ENCODE data around the gene NOS1AP. TPM values are rescaled to one million over a fixed set of nuclear protein-coding genes. Genes with fewer than 3 reads are reported as not detected.

The NOS1AP gene
- total and polyA plus RNA-seq, 4 donors: 0.97 to 4.8 (median 3.0) TPM

GRCh38 chr1:162130308-162130707, 60.8 kb downstream of the NOS1AP start:
- no peak overlapping the region for H3K4me3 ChIP-seq (ENCODE audit: low read length in 2 of 2)
- intact Hi-C loops (cut with DNase I): no loop called here
- peaks cover 0 to 3% of the 10 kb centered on the region in 2 donors for H3K4me1 ChIP-seq (ENCODE audit: control insufficient read depth in 1 of 2, insufficient read depth in 2 of 2, low read length in 2 of 2)
- no peaks in the 10 kb centered on the region for H3K36me3 ChIP-seq (ENCODE audit: control insufficient read depth in 1 of 2, insufficient read depth in 2 of 2, low read length in 1 of 2)
- H3K27ac ChIP-seq (ENCODE audit: low read depth in 1 of 2, low read length in 2 of 2): no peak overlapping the region
- no peaks in the 10 kb centered on the region for H3K9me3 ChIP-seq (ENCODE audit: control insufficient read depth, low read length)
- DNase-seq (no peak), ATAC-seq (ENCODE audit: low FRiP score) (no peak)
- 94 to 97% methylated on average over 2 of the region's 2 CpGs for WGBS, 2 donors
- H3K27me3 ChIP-seq (ENCODE audit: control insufficient read depth in 1 of 2, insufficient read depth in 2 of 2, low read length in 1 of 2): no peaks in the 10 kb centered on the region

GRCh38 chr1:162131400-162132321, 62.2 kb downstream of the NOS1AP start:
- no peak for ATAC-seq (ENCODE audit: low FRiP score)
- H3K4me1 ChIP-seq (ENCODE audit: control insufficient read depth in 1 of 2, insufficient read depth in 2 of 2, low read length in 2 of 2): peaks cover under 1 to 4% of the 10 kb centered on the region in 2 donors
- intact Hi-C loops (cut with DNase I): no loop called here
- no peak overlapping the region for H3K4me3 ChIP-seq (ENCODE audit: low read length in 2 of 2)
- no peaks in the 10 kb centered on the region for H3K9me3 ChIP-seq (ENCODE audit: control insufficient read depth, low read length)
- no peak for DNase-seq
- no peaks in the 10 kb centered on the region for H3K36me3 ChIP-seq (ENCODE audit: control insufficient read depth in 1 of 2, insufficient read depth in 2 of 2, low read length in 1 of 2)
- H3K27ac ChIP-seq (ENCODE audit: low read depth in 1 of 2, low read length in 2 of 2): no peak overlapping the region
- no peaks in the 10 kb centered on the region for H3K27me3 ChIP-seq (ENCODE audit: control insufficient read depth in 1 of 2, insufficient read depth in 2 of 2, low read length in 1 of 2)
- WGBS, 2 donors: 57 to 60% methylated on average over 4 of the region's 4 CpGs

GRCh38 chr1:162133566-162133965, 64.1 kb downstream of the NOS1AP start:
- Histone ChIP-seq H3K4me1 (ENCODE audit: control insufficient read depth in 1 of 2, insufficient read depth in 2 of 2, low read length in 2 of 2) (peaks cover 5% of the 10 kb centered on the region in 2 donors), H3K27me3 (ENCODE audit: control insufficient read depth in 1 of 2, insufficient read depth in 2 of 2, low read length in 1 of 2) (no peaks in the 10 kb centered on the region), H3K4me3 (ENCODE audit: low read length in 2 of 2) (no peak overlapping the region), H3K9me3 (ENCODE audit: control insufficient read depth, low read length) (no peaks in the 10 kb centered on the region), H3K27ac (ENCODE audit: low read depth in 1 of 2, low read length in 2 of 2) (no peak overlapping the region), H3K36me3 (ENCODE audit: control insufficient read depth in 1 of 2, insufficient read depth in 2 of 2, low read length in 1 of 2) (no peaks in the 10 kb centered on the region)
- DNase-seq (no peak), ATAC-seq (ENCODE audit: low FRiP score) (no peak)
- WGBS, 2 donors: 0 to 7% methylated on average over 2 of the region's 2 CpGs
- intact Hi-C loops (cut with DNase I): no loop called here

GRCh38 chr1:162134646-162135045, 65.2 kb downstream of the NOS1AP start:
- DNase-seq (no peak), ATAC-seq (ENCODE audit: low FRiP score) (no peak)
- Histone ChIP-seq H3K9me3 (ENCODE audit: control insufficient read depth, low read length) (no peaks in the 10 kb centered on the region), H3K4me1 (ENCODE audit: control insufficient read depth in 1 of 2, insufficient read depth in 2 of 2, low read length in 2 of 2) (peaks cover 5% of the 10 kb centered on the region in 2 donors), H3K4me3 (ENCODE audit: low read length in 2 of 2) (no peak overlapping the region), H3K27ac (ENCODE audit: low read depth in 1 of 2, low read length in 2 of 2) (no peak overlapping the region), H3K36me3 (ENCODE audit: control insufficient read depth in 1 of 2, insufficient read depth in 2 of 2, low read length in 1 of 2) (no peaks in the 10 kb centered on the region), H3K27me3 (ENCODE audit: control insufficient read depth in 1 of 2, insufficient read depth in 2 of 2, low read length in 1 of 2) (no peaks in the 10 kb centered on the region)
- 96 to 100% methylated on average over 2 of the region's 2 CpGs for WGBS, 2 donors
- intact Hi-C loops (cut with DNase I): no loop called here

- H3K9me3 ChIP-seq (ENCODE audit: control insufficient read depth, low read length): no peaks in the 10 kb centered on the region
- WGBS, 2 donors: 98 to 99% methylated on average over 4 of the region's 4 CpGs
- no peaks in the 10 kb centered on the region for H3K36me3 ChIP-seq (ENCODE audit: control insufficient read depth in 1 of 2, insufficient read depth in 2 of 2, low read length in 1 of 2)
- H3K27me3 ChIP-seq (ENCODE audit: control insufficient read depth in 1 of 2, insufficient read depth in 2 of 2, low read length in 1 of 2): no peaks in the 10 kb centered on the region
- no peak for ATAC-seq (ENCODE audit: low FRiP score)
- H3K27ac ChIP-seq (ENCODE audit: low read depth in 1 of 2, low read length in 2 of 2): no peak overlapping the region
- intact Hi-C loops (cut with DNase I): no loop called here
- H3K4me1 ChIP-seq (ENCODE audit: control insufficient read depth in 1 of 2, insufficient read depth in 2 of 2, low read length in 2 of 2): peaks cover 5% of the 10 kb centered on the region in 2 donors
- DNase-seq: no peak
- no peak overlapping the region for H3K4me3 ChIP-seq (ENCODE audit: low read length in 2 of 2)
These were observed 65.8 kb downstream of the NOS1AP start for GRCh38 chr1:162135271-162135775.

- Histone ChIP-seq H3K4me3 (ENCODE audit: low read length in 2 of 2) (no peak overlapping the region), H3K9me3 (ENCODE audit: control insufficient read depth, low read length) (no peaks in the 10 kb centered on the region), H3K27ac (ENCODE audit: low read depth in 1 of 2, low read length in 2 of 2) (no peak overlapping the region), H3K36me3 (ENCODE audit: control insufficient read depth in 1 of 2, insufficient read depth in 2 of 2, low read length in 1 of 2) (no peaks in the 10 kb centered on the region), H3K27me3 (ENCODE audit: control insufficient read depth in 1 of 2, insufficient read depth in 2 of 2, low read length in 1 of 2) (no peaks in the 10 kb centered on the region), H3K4me1 (ENCODE audit: control insufficient read depth in 1 of 2, insufficient read depth in 2 of 2, low read length in 2 of 2) (peaks cover 5% of the 10 kb centered on the region in 2 donors)
- 47 to 59% methylated on average over 4 of the region's 4 CpGs for WGBS, 2 donors
- no peak for DNase-seq
- ATAC-seq (ENCODE audit: low FRiP score): no peak
- intact Hi-C loops (cut with DNase I): no loop called here
These were observed 67.3 kb downstream of the NOS1AP start for GRCh38 chr1:162136760-162137159.

- peaks cover 5% of the 10 kb centered on the region in 2 donors for H3K4me1 ChIP-seq (ENCODE audit: control insufficient read depth in 1 of 2, insufficient read depth in 2 of 2, low read length in 2 of 2)
These were observed 67.9 kb downstream of the NOS1AP start for GRCh38 chr1:162137179-162137960.

GRCh38 chr1:162138112-162138511, 68.6 kb downstream of the NOS1AP start:
- ATAC-seq (ENCODE audit: low FRiP score) (no peak), DNase-seq (no peak)
- intact Hi-C loops (cut with DNase I): no loop called here
- no peaks in the 10 kb centered on the region for H3K9me3 ChIP-seq (ENCODE audit: control insufficient read depth, low read length)
- H3K27me3 ChIP-seq (ENCODE audit: control insufficient read depth in 1 of 2, insufficient read depth in 2 of 2, low read length in 1 of 2): no peaks in the 10 kb centered on the region
- no peak overlapping the region for H3K27ac ChIP-seq (ENCODE audit: low read depth in 1 of 2, low read length in 2 of 2)
- WGBS, 2 donors: 86 to 90% methylated on average over 2 of the region's 2 CpGs
- no peak overlapping the region for H3K4me3 ChIP-seq (ENCODE audit: low read length in 2 of 2)
- no peaks in the 10 kb centered on the region for H3K36me3 ChIP-seq (ENCODE audit: control insufficient read depth in 1 of 2, insufficient read depth in 2 of 2, low read length in 1 of 2)
- H3K4me1 ChIP-seq (ENCODE audit: control insufficient read depth in 1 of 2, insufficient read depth in 2 of 2, low read length in 2 of 2): peaks cover 5% of the 10 kb centered on the region in 2 donors

More at GRCh38 chr1:162137179-162137960, 67.9 kb downstream of the NOS1AP start:
- Histone ChIP-seq H3K27ac (ENCODE audit: low read depth in 1 of 2, low read length in 2 of 2) (no peak overlapping the region), H3K27me3 (ENCODE audit: control insufficient read depth in 1 of 2, insufficient read depth in 2 of 2, low read length in 1 of 2) (no peaks in the 10 kb centered on the region), H3K4me3 (ENCODE audit: low read length in 2 of 2) (no peak overlapping the region), H3K9me3 (ENCODE audit: control insufficient read depth, low read length) (no peaks in the 10 kb centered on the region), H3K36me3 (ENCODE audit: control insufficient read depth in 1 of 2, insufficient read depth in 2 of 2, low read length in 1 of 2) (no peaks in the 10 kb centered on the region)
- intact Hi-C loops (cut with DNase I): no loop called here
- ATAC-seq (ENCODE audit: low FRiP score) (no peak), DNase-seq (no peak)
- WGBS, 2 donors: 83 to 85% methylated on average over 8 of the region's 8 CpGs

All from aorta (tissue), 5 donors.